Activated T-cell treated with anti-CD3 and anti-CD28 coated beads for 4 hours (primary cell): ENCODE results near the gene DZIP3.

Source experiments
- DNase-seq: peaks from one replicate; pipeline ENCODE4 v3.0.0-alpha.2; 2020

DZIP3 gene, protein sequence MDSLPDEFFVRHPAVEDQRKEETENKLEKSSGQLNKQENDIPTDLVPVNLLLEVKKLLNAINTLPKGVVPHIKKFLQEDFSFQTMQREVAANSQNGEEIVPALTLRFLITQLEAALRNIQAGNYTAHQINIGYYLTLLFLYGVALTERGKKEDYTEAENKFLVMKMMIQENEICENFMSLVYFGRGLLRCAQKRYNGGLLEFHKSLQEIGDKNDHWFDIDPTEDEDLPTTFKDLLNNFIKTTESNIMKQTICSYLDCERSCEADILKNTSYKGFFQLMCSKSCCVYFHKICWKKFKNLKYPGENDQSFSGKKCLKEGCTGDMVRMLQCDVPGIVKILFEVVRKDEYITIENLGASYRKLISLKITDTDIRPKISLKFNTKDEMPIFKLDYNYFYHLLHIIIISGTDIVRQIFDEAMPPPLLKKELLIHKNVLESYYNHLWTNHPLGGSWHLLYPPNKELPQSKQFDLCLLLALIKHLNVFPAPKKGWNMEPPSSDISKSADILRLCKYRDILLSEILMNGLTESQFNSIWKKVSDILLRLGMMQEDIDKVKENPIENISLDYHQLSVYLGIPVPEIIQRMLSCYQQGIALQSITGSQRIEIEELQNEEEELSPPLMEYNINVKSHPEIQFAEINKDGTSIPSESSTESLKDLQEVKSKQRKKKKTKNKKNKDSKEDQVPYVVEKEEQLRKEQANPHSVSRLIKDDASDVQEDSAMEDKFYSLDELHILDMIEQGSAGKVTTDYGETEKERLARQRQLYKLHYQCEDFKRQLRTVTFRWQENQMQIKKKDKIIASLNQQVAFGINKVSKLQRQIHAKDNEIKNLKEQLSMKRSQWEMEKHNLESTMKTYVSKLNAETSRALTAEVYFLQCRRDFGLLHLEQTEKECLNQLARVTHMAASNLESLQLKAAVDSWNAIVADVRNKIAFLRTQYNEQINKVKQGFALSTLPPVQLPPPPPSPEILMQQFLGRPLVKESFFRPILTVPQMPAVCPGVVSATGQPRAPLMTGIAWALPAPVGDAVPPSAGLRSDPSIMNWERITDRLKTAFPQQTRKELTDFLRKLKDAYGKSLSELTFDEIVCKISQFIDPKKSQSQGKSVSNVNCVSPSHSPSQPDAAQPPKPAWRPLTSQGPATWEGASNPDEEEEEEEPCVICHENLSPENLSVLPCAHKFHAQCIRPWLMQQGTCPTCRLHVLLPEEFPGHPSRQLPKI

GRCh38 chr3:108589081-108589997 is at the start of gene DZIP3, which contains the start of gene CIP2A:
TSS of gene DZIP3 (plus strand) at chr3:108589722. CDS start at chr3:108605407, 15,685 bp downstream.
TSS of gene CIP2A (minus strand) at chr3:108589438. CDS start at chr3:108589375, 63 bp downstream.
- DNase-seq: peak; percentile 72

DNA sequence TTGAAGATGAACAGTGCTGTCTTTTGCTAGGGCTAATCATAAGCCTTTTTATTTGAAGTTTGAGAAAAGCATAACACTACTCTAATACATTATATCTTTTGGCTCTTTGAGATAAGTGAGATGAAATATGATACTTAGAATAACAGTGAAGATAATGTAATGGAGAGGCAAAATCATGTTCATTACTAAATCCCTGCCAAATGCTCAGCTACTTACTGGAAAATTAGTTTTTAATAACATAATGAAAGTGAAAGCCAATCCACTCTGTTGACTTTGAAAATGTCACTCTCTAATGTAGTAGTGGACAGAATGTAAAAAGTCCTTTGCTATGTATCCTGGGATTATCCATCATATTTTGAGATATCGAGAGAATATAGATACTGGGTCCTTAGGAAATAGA is 43.3 kb upstream of the DZIP3 start:
- no peak for DNase-seq

DNA sequence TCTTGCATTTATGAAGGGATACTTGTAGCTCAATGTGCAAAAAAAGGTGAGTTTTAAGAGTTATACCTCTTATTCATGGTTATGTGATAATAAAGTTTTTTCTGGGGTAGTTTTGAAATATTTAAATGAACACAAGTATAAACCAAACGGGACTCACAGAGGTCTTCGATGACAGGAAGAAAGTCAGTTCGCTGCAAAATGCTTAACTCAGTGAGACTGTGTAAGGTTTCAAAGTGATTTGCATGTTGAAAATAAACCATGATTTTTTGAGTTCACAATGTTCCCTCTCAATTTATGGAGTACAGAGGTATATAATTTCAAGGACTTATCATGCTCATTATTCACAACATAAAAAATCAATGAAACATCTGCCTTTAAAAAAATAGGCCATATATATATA is 42.8 kb upstream of the DZIP3 start:
- no peak for DNase-seq

DNA sequence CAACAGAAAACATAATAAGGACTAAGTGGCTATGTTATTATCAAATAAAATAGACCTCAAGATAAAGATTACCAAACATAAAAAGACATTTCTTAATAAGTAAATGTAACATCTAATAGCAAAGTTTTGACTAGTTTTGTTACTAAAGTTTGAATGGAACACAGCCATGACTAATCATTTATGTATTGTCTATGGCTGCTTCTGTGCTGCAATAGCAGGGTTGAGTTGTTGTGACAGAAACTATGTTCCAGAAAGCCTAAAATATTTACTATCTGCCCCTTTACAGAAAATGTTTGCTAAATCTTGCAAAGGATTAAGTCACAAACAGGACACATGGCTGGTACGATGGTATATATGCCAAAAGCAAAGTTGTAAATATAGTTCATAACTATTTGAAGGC is 41.2 kb upstream of the DZIP3 start:
- no peak for DNase-seq

DNA sequence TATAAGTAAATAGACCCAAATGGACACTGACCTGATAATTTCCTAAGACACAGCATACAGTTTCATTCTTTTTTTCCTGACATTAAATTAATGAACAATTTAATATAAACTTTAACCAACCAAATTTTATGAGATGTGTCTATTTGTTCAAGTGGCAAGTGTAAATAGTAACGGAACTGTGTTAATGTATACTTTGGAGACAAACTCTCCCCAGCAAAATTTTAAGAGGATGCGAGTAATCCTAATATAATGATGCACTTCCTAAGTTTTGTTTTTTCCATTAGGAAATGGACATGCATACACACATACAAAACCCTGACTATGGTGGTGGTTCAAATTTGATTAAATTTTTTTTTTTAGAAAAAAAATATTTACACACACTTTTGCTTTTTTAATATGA is 40.6 kb upstream of the DZIP3 start:
- DNase-seq: no peak

DNA sequence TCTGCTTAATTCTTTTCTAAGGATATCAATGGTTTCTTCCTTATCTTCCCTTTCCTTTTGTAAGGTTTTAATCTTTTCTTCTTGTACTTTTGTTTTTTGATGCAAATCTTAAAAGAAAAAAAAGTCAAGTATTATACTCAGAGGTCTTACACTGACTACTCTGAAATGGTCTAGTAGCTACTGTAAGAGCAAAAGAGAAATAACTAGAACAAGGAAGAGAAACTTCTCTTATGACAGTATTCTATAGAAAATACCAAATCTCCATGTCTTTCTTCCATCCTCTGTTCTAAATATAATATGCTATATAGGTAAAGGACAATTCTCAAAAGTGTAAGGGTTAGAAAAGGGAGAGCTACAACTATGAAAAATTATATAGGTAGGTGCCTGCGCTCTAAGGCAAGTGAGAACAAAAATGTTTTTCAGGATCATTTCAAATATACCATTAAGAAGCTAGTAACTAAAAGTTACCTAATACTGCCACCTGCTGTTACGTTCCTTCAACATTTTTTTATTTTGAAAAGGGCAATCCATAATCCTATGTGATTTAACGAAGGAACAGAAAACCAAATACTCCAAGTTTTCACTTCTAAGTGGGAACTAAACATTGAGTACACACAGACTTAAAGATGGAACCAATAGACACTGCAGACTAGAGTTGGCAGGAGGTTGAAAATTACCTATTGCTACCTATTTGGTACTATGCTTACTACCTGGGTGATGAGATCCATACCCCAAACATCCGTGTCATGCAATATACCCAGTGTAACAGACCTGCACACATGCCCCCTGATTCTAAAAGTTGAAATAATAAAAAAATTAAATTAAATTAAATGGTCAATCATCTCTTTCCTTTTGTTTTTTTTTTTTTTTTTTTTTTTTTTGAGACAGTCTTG is 37.0 kb upstream of the DZIP3 start:
- DNase-seq: no peak

DNA sequence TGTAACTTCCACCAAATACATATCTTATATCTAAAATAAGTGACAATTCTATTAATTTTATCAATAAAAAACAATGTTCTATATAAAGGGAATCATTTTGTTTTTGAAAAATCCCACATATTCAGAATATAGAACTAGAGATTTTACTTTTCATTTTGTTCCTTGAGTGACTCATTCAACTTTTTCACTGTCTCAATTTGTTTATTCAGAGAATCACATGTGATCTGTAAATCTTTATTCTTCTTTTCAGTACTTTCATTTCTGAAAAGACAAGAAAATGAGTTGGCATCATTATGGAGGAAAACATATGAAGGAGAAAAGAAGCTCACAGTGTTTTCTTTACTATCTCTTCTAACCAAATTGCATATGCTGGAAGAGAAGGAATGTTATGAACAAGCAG is 35.3 kb upstream of the DZIP3 start:
- no peak for DNase-seq

DNA sequence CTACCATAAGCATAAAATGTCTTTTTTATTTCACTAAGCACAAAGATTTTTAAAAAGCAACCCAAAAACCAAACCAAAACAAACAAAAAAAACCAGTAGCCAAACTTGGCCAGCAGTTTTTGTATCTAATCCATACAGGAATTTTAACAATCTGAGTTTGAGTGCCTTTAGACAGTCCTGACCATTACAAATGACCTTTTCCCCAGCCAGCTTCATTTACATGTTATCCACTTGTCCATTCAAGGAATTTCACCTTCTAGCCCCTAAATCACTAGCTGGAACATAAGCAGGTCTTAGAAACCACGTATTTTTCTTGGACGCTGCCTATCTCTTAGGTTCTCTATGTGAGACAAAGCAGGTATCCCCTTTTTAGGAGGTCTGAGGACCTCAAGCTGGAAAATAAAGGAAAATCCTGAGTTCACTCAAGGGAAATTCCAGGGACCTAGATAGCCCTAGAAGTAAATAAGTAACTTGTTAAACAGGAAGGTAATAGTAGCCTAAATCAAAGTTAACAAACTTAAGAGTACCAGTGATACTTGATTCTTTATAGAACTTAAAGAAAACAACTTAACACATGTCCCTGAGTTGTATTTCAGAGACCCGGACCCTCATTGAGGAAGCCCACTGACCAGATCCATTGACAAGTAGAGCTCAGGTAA is 34.5 kb upstream of the DZIP3 start:
- DNase-seq: no peak

DNA sequence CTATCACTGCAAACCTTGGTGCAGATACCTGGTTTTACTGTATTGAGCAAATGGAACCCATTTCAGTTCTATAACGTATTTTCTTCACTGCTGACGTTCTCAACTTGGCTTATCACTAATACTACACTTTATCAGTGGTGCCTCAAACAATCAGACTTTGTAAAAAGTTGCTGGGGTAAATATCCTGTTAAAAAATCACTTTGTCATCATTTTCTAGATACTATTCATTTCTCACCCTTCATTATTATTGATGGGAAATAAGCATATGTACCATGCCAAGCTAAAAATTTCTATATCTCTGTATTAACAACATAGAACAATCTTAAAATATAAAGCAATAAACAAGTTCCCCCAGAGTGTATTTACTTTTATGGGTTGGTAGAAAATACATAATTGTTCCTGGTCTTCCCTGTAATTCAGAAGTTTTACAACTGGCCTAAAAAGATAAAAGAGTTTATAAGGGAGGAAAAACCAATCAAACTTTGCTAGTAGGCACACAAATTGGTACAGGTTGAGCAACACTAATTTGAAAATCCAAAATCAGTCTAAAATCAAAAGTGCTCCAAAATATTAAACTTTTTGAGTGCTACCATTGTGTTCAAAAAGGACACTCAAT is 33.4 kb upstream of the DZIP3 start:
- no peak for DNase-seq

DNA sequence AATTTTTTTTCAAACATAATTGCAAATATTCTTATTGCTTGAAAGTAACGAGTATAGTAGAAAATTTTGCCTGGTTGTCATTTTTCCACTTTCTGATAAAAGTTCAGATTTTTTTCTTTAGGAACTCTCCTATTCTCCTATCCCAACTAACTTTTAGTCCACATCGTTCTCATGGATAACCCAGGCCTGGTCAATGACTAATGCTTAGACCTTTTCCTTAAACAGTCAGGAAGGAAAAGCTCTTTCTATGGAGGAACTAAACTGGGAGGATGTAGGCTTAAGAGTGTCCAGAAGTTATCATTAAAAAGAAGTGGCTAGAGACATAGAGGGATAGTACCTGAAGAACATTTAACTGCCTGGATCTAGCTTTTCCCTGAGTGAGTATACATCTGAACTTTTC is 27.0 kb upstream of the DZIP3 start:
- DNase-seq: no peak

GRCh38 chr3:108564564-108564963 is 25.0 kb upstream of the DZIP3 start:
- no peak for DNase-seq

DNA sequence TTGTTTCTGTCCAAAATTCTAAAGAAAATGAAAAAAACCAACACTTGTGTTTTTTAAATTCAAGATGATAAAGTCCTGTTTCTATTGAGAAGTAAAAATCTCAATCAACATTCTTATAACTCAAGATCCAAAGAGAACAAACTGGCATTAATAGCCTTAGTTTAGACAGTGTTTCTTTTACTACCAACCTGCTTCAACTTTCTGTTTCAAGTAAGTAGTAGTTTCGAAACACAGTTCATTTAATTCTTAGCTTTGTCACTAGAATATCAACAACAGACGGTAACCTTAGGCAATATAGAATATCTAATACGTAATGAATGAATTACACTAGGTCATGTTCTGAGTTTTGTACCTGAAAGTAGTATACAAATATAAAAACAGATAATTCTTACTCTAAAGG is 24.0 kb upstream of the DZIP3 start:
- DNase-seq: no peak

DNA sequence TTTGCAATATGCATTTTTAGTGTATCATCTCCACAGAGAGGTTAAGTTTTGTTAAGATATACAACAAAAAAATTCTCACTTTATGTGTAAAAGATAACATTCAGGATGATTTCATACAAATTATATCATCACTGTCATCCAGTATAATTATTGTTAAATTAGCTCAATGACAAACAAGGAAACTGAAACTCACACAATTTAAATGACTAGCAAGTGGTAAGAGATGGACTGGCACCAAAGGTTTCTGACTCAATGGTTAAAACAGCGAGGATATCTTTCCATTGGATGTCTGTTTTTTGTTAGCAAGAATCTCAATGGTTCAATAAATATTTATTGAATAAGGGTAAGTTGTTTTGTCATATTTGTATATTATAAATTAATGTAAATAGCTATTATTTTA is 22.9 kb upstream of the DZIP3 start:
- no peak for DNase-seq

DNA sequence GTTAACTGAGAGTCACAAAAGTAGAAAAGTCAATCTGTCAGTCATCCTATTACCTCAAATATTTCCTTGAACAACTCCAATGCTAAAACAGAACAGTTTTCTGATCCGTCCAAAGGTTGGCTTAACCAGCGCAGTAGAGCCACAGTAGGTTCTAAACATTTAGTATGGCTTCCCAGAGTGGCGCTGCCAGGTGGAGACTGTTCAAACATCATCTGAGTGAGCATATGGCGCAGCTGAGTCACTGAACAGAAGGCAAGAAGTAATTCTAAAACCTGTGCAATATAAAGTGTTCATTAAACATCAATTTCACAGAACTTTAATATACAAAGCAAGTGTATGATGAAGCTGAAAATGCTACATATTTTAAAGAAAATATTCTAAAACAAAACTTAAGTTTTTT is 20.2 kb upstream of the DZIP3 start:
- no peak for DNase-seq

GRCh38 chr3:108578064-108578463 is 11.5 kb upstream of the DZIP3 start:
- no peak for DNase-seq

DNA sequence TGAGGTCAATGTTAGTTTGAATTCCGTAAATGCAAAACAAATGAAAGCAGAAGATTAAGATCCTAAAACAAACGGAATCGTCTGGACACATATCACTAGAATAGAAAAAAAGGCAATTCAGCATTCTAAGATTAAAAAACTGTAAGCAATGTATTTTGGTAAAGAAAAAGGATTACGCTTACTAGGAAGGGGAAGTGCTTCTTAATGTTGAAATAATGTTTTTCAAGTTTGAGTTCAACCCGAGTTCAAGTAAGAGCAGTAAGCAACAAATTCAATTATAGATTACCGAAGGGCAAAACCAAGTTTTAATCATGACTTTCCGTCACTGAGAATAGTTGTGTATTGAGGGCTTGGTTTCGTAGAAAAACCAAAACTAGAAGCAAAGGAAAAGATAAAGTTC is 921 bp upstream of the DZIP3 start:
- no peak for DNase-seq

GRCh38 chr3:108589998-108590323 is 439 bp downstream of the DZIP3 start:
- DNase-seq: no peak

GRCh38 chr3:108590460-108590859 is 938 bp downstream of the DZIP3 start:
- no peak for DNase-seq

GRCh38 chr3:108595321-108595720 is 5.8 kb downstream of the DZIP3 start:
- DNase-seq: no peak

DNA sequence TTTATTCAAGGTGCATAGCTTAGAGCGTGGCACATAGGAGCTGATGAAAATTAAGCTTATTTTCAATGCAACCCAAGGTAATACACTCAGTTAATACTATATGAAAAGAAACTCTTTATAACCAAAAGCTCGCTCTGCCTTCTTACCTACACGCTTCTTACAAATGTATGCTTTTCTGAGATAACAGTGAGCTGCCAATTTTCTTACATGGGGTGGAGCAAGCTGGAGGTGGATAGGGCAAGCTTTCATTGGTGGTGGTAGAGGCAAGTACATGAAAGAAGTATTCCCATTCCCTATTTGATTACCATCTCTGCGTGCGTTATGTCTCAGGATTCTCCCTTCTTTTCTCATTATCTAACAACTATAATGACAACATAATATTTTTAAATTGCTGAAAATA is 8.9 kb downstream of the DZIP3 start:
- DNase-seq: no peak
